HL-60 (cell line): Measurements from ENCODE around the gene ENOX2.
"Not testable (repeated sequence)": the region's sequence is repeated elsewhere in the genome, so short reads cannot be mapped to it uniquely, and the experiment has no call there.

Experiments used
- CTCF ChIP-seq: IDR thresholded peaks from one replicate; pipeline ENCODE4 v1.5.1; 2011; ENCODE audit warnings: low read length, control low read depth, inconsistent platforms; ENCODE audit not compliant: insufficient read depth
- POLR2AphosphoS5 ChIP-seq: IDR thresholded peaks from 2 replicates; pipeline ENCODE4 v1.6.1; 2012; ENCODE audit warnings: low read depth
- REST ChIP-seq: IDR thresholded peaks from 2 replicates; pipeline ENCODE4 v1.6.1; 2012; ENCODE audit warnings: low read depth; ENCODE audit not compliant: insufficient replicate concordance
- SPI1 ChIP-seq: IDR thresholded peaks from 2 replicates; pipeline ENCODE4 v1.6.1; 2012; ENCODE audit warnings: low read depth, mild to moderate bottlenecking, borderline replicate concordance

GRCh38 chrX:130709178-130709577 is 193.8 kb downstream of the ENOX2 start:
- not testable (repeated sequence) for TF ChIP-seq CTCF, SPI1, POLR2AphosphoS5, REST
